Esophagus muscularis mucosa (tissue), 4 donors: ENCODE data around the gene ADPGK. TPM values are rescaled to one million over a fixed set of nuclear protein-coding genes. Genes with fewer than 3 reads are reported as not detected.

Experiments used
- DNase-seq: peaks from one replicate; pipeline ENCODE4 v3.0.0-alpha.2; 2017; ENCODE audit errors: extremely low spot score
- H3K27ac ChIP-seq, 4 donors: fragments of 200-600 bp; sonication (generic); replicated peaks in 1 of 4; 1 replicate in 3 of 4; 2 replicates in 1 of 4; pipeline ENCODE4 v1.5.1; 2016 to 2019; ENCODE audit warnings: mild to moderate bottlenecking in 1 of 4
- H3K27me3 ChIP-seq, 4 donors: fragments of 200-600 bp; sonication (generic); one replicate each; pipeline versions ENCODE4 v1.5.1 to v1.6.0; 2016 to 2019
- H3K36me3 ChIP-seq, 4 donors: fragments of 200-600 bp; sonication (generic); one replicate each; pipeline ENCODE4 v1.5.1; 2016 to 2019
- H3K4me1 ChIP-seq, 4 donors: fragments of 200-600 bp; sonication (generic); one replicate each; pipeline ENCODE4 v1.5.1; 2016 to 2019
- H3K4me3 ChIP-seq, 4 donors: fragments of 200-600 bp; sonication (generic); 1 replicate in 2 of 4; 2 replicates in 2 of 4; pipeline ENCODE4 v1.5.1; 2016 to 2019; ENCODE audit warnings: mild to moderate bottlenecking in 4 of 4, moderate library complexity in 1 of 4
- H3K9me3 ChIP-seq, 4 donors: fragments of 200-600 bp; sonication (generic); 1 replicate in 3 of 4; 2 replicates in 1 of 4; pipeline ENCODE4 v1.5.1; 2016 to 2019
- CTCF ChIP-seq, 3 experiments: fragments of 200-600 bp in 2 of 3; fragments of 450-650 bp in 1 of 3; sonication (generic) in 2 of 3; IDR thresholded peaks; one replicate each; pipeline ENCODE4 v1.5.1; 2017 to 2019; ENCODE audit warnings: antibody characterized with exemption in 3 of 3, mild to moderate bottlenecking in 2 of 3, moderate library complexity in 1 of 3
- EP300 ChIP-seq: sonication (generic); formaldehyde crosslinking; IDR thresholded peaks from one replicate; pipeline ENCODE4 v1.6.1; 2017; ENCODE audit warnings: antibody characterized with exemption
- POLR2A ChIP-seq: fragments of 450-650 bp; IDR thresholded peaks from one replicate; pipeline ENCODE4 v1.6.1; 2017; ENCODE audit warnings: antibody characterized with exemption, moderate library complexity, mild to moderate bottlenecking, low read depth
- POLR2AphosphoS5 ChIP-seq, 2 donors: sonication (generic); formaldehyde crosslinking; IDR thresholded peaks; one replicate each; pipeline ENCODE4 v1.6.1; 2017; ENCODE audit warnings: antibody characterized with exemption in 2 of 2
- WGBS: methylation state at CpG from one replicate; pipeline ENCODE4 v1.1.5; 2018; 5-methylcytosine and 5-hydroxymethylcytosine counted together
- intact Hi-C: fragments of 100-400 bp; cut with DNase I; formaldehyde crosslinking; loops from one replicate; pipeline ENCODE4 v1.15.1; 2023
- total RNA-seq, 4 donors: library from RNA; depleted of rRNA; stranded (reverse); fragments of >200 nt; gene quantifications; one replicate each; pipeline versions ENCODE4 v1.1.0 to v1.2.1, GENCODE V29; 2016

The ADPGK gene
- total RNA-seq, 4 donors from 2014 or later, result 20.2 to 37.4 (median 22.3) TPM

GRCh38 chr15:72770673-72771328 lies 12.8 kb downstream of the ADPGK start:
- TF ChIP-seq CTCF (IDR thresholded peaks at IDR 0.05), result no peak
- peaks cover 45 to 95% (median 70%) of the 10 kb centered on the region in 4 donors for H3K36me3 ChIP-seq
- peaks cover 0 to 14% (median 5%) of the 10 kb centered on the region in 4 donors for H3K9me3 ChIP-seq
- H3K4me3 ChIP-seq, result no peak overlapping the region
- no peaks in the 10 kb centered on the region for H3K4me1 ChIP-seq
- no peaks in the 10 kb centered on the region for H3K27me3 ChIP-seq
- no peak overlapping the region for H3K27ac ChIP-seq
- WGBS, result 82% methylated on average over 6 of the region's 6 CpGs
- DNase-seq, result no peak
- intact Hi-C loops, result no loop called here

- H3K4me1 ChIP-seq, result no peaks in the 10 kb centered on the region
- H3K27me3 ChIP-seq, result no peaks in the 10 kb centered on the region
- H3K9me3 ChIP-seq, result peaks cover 0 to 14% (median 5%) of the 10 kb centered on the region in 4 donors
- H3K36me3 ChIP-seq, result peaks cover 32 to 83% (median 60%) of the 10 kb centered on the region in 4 donors
- no peak for DNase-seq
- intact Hi-C loops, result no loop called here
- H3K27ac ChIP-seq, result no peak overlapping the region
- 98% methylated on average over 2 of the region's 2 CpGs for WGBS
- no peak for TF ChIP-seq POLR2AphosphoS5 (IDR thresholded peaks at IDR 0.05)
- no peak for TF ChIP-seq CTCF (IDR thresholded peaks at IDR 0.05)
- no peak for TF ChIP-seq EP300
- no peak for TF ChIP-seq POLR2A
- no peak overlapping the region for H3K4me3 ChIP-seq
Observed at GRCh38 chr15:72766780-72767179, 16.8 kb downstream of the ADPGK start.

- no peaks in the 10 kb centered on the region for H3K27me3 ChIP-seq
- H3K4me1 ChIP-seq, result no peaks in the 10 kb centered on the region
- peaks cover 26 to 81% (median 58%) of the 10 kb centered on the region in 4 donors for H3K36me3 ChIP-seq
- peaks cover 0 to 14% (median 5%) of the 10 kb centered on the region in 4 donors for H3K9me3 ChIP-seq
- DNase-seq, result no peak
- H3K4me3 ChIP-seq, result no peak overlapping the region
- intact Hi-C loops, result no loop called here
- no peak overlapping the region for H3K27ac ChIP-seq
- TF ChIP-seq CTCF (IDR thresholded peaks at IDR 0.05) (no peak), EP300 (no peak), POLR2AphosphoS5 (IDR thresholded peaks at IDR 0.05) (no peak), POLR2A (no peak)
- 100% methylated on average over 2 of the region's 2 CpGs for WGBS
Observed at GRCh38 chr15:72766025-72766424, 17.5 kb downstream of the ADPGK start.

- Histone ChIP-seq H3K9me3 (peaks cover 0 to 14% (median 5%) of the 10 kb centered on the region in 4 donors), H3K36me3 (peaks cover 24 to 81% (median 55%) of the 10 kb centered on the region in 4 donors), H3K4me1 (no peaks in the 10 kb centered on the region), H3K27me3 (no peaks in the 10 kb centered on the region), H3K27ac (no peak overlapping the region), H3K4me3 (no peak overlapping the region)
- intact Hi-C loops, result no loop called here
- WGBS, result 98% methylated on average over 3 of the region's 3 CpGs
- DNase-seq, result no peak
- TF ChIP-seq POLR2A (no peak), EP300 (no peak), POLR2AphosphoS5 (IDR thresholded peaks at IDR 0.05) (no peak), CTCF (IDR thresholded peaks at IDR 0.05) (no peak)
Observed at GRCh38 chr15:72764656-72765055, 18.9 kb downstream of the ADPGK start.
